Activated CD8-positive, alpha-beta memory T cell treated with anti-CD3 and anti-CD28 coated beads for 36 hours (primary cell): ENCODE results near the gene CD300A. TPM values are rescaled to one million over a fixed set of nuclear protein-coding genes. Genes with fewer than 3 reads are reported as not detected.
"Not testable (repeated sequence)": the region's sequence is repeated elsewhere in the genome, so short reads cannot be mapped to it uniquely, and the experiment has no call there.

ENCODE experiments used
- CTCF ChIA-PET: fragments of 350-600 bp; sonication (Branson Sonifier 250); formaldehyde crosslinking; loops from one replicate; lab custom pipeline; 2021; ENCODE audit warnings: antibody characterized with exemption; lab: Charles Lee
- POLR2A ChIA-PET: fragments of 350-600 bp; sonication (Branson Sonifier 250); formaldehyde crosslinking; loops from one replicate; lab custom pipeline; 2021; ENCODE audit warnings: antibody characterized with exemption; lab: Charles Lee
- total RNA-seq, 2 experiments: library from RNA; stranded (reverse); gene quantifications; one replicate each; pipeline ENCODE4 v1.2.3, GENCODE V29; 2021

The CD300A gene
- total RNA-seq, 2 experiments from 2014 or later = 4.4 to 5.1 TPM

DNA sequence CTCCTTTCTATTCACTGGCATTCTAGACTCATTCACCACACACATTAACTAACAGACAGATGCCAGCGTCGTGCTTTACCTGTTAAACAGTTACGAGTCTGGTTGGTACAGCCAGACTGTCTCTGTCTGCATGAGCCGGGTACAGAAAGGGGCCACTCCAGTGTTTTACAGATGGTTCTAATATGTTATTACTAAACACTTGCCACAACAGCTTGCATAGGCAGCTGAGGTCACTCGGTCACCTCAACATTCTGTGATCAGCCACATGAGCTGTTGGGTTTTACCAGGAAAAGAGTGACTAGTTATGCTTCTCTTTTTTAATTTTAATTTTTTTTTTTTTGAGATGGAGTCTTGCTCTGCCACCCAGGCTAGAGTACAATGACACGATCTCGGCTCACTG, 25.2 kb downstream of the CD300A start:
- ChIA-PET CTCF (interaction anchor here (0.8 to 2.6 kb wide), 5 partner anchors 34 to 123 kb away, joined by 3 to 20 read pairs (median 3); no protein-coding TSS in a partner anchor), POLR2A (no interaction called here)

DNA sequence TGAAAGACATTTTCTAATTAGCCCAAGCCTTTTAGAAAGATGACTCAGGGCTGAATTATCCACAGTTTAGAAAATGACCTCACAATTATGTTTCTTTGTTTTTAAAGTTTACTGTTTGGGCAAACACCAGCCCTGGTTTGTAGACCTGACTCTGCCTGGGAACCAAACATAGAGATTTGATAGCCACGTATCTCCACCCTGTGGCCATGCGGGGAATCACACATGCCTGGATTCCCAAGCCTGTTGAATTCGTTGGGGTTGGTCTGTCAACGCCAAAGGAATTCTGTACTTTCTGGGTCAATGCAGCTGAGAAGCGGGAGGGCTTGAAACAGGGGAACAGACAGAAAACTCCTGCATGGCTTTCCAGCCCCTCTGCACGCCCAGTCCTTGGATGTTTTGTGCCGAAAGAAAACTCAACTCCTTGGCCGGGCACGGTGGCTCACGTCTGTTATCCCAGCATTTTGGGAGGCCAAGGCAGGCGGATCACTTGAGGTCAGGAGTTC, 26.9 kb downstream of the CD300A start:
- ChIA-PET POLR2A (no interaction called here), CTCF (interaction anchor here (0.8 to 2.6 kb wide), 11 partner anchors 17 to 132 kb away, joined by 3 to 20 read pairs (median 3); partner anchors contain the start of genes BTBD17 and GPR142)

DNA sequence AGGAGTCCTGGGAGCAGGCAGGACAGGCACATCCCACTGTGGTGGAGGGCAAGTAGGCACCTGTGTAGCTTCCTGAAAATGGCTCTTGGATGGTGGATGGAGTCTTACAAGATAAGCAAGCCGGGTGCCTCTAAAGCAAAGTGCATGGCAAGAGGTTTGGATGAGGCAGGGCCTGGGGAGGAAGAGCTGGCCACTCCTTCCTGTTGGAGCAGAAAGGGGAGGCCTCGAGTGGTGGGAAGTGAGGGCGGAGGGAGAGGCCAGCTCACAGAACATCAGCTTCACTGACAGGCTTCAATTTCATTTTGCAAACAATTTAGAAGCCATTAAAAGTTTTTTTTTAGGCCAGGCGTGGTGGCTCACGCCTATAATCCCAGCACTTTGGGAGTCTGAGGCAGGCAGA, 31.0 kb downstream of the CD300A start:
- CTCF ChIA-PET = interaction anchor here (2.9 kb wide), 1 partner anchor 118 kb away, joined by 16 read pairs; no protein-coding TSS in a partner anchor
- POLR2A ChIA-PET = interaction anchor here (0.6 kb wide), 1 partner anchor 78 kb away, joined by 3 read pairs; no protein-coding TSS in a partner anchor

DNA sequence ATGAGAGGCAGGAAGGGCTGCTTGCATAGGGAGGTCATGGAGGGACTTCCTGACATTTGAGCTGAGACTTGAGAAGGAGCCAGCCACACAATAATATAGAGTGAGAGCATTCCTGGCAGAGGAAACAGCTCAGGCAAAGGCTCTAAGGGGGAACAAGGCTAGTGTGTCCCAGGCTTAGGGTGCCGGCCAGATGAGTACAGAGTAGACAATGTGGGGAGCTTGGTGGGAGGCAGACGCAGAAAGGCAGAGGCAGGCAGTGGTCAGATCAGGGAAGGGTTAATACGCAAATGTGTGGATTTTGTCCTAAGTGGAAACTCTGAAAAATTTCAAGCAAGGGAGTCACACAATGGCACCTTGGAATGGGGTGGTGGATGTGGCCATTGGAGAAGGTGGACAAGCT, 33.6 kb downstream of the CD300A start:
- POLR2A ChIA-PET = no interaction called here
- CTCF ChIA-PET = interaction anchor here (0.7 to 2.2 kb wide), 3 partner anchors 108 to 132 kb away, joined by 3 to 7 read pairs (median 3); no protein-coding TSS in a partner anchor

DNA sequence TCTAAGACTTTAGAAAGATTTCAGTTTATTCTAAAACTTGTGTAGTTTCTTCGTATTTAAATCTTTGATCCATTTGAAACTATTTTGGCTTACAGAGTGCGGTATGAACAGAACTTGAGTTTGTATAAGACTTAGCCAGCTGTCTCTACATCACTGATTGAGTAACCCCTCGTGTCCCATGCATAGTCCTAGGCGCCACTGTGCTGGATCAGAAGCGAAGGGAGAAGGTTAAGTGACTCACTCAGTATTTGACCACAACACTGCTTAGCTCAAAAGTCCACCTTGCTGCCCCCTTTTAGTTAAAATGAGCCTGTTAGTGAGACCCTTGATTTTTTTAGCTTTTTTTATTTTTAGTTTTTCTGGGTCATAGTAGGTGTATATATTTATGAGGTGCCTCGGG, 36.4 kb downstream of the CD300A start:
- CTCF ChIA-PET = interaction anchor here (1.7 kb wide), 1 partner anchor 18 kb away, joined by 4 read pairs; no protein-coding TSS in a partner anchor
- POLR2A ChIA-PET = no interaction called here

DNA sequence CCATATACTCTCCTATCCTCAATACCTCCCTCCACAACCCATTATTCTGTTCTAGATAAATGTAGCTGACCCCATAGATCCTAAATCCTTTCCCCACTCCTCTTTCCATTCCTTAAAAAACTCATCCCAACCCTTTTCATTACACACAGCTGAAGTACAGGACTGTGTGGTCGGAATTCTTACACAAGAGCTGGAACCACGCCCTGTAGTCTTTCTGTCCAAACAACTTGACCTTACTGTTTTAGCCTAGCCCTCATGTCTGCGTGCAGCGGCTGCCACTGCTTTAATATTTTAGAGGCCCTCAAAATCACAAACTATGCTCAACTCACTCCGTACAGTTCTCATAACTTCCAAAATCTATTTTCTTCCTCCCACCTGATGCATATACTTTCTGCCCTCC, 37.5 kb downstream of the CD300A start:
- POLR2A ChIA-PET, CTCF ChIA-PET: not testable (repeated sequence)

DNA sequence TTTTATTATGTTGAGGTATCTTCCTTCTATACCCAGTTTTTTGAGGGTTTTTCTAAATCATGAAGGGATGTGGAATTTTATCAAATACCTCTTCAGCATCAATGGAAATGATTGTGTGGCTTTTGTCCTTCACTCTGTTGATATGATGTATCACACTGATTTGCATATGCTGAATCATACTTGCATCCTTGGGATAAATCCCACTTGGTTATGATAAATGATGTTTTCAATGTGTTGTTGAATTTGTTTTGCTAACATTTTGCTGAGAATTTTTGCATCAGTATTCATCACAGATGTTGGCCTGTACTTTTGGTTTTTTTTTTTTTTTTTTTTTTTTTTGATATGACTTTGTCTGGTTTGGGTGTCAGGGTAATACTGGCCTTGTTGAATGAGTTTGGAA, 41.7 kb downstream of the CD300A start:
- CTCF ChIA-PET = no interaction called here
- POLR2A ChIA-PET = no interaction called here

DNA sequence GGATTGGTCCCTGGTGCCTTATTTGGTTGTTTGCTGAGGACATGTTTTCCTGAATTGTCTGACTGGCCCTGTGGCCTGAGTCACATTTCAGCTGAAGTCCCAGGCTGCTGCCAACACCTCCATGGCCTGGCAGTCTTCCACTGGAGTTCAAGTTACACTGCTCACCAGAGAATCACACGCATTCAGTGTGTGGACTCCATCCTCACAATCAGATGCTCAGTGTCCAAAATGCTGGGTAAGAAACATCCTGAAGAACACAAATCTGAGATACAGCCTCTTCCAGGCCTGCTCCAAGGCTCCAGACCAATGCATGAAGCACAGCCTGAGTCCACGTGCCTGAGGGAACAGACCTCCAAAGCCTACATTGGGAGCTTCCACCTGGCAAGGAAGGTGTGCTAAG, 45.6 kb downstream of the CD300A start:
- ChIA-PET POLR2A (no interaction called here), CTCF (interaction anchor here (1.0 to 1.2 kb wide), 2 partner anchors 18 to 54 kb away, joined by 3 to 6 read pairs; no protein-coding TSS in a partner anchor)

DNA sequence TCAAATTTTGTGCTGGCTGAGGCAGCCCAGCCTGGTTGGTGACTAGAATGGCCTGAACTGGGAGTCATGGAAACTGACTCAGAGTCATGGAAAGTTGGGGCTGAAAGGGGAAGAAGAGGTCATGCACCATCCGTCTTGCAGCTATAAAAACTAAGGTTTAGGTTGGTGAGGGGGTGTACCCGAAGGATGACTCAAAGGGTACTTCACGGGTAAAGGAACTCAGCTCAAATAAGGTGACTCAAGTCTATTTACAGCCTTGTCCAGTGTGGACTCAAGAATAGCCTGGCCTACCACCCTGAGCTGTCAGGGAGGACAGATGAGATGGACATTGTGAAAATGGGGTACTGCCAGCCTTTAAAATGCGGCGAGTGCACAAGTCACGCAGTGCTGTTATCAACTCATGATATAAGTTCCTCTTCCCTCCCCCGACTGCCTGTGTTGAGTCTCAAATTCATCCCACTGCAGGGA, 46.2 kb downstream of the CD300A start:
- CTCF ChIA-PET = interaction anchor here (1.0 to 1.2 kb wide), 2 partner anchors 18 to 55 kb away, joined by 3 to 6 read pairs; no protein-coding TSS in a partner anchor
- POLR2A ChIA-PET = no interaction called here

DNA sequence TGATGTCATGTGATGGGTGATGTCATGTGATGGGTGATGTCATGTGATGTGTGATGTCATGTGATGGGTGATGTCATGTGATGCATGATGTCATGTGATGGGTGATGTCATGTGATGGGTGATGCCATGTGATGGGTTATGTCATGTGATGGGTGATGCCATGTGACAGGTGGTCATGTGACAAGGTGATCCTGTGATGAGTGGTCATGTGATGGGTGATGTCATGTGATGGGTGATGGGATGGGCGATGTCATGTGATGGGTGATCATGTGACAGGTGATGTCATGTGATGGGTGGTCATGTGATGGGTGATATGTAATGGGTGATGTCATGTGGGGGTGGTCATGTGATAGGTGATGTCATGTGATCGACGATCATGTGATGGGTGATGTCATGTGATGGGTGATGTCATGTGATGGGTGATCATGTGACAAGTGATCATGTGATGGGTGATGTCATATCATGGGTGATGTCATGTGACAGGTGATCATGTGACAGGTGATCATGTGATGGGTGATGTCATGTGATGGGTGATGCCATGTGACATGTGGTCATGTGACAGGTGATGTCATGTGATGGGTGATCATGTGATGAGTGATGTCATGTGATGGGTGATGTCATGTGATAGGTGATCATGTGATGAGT, 47.7 kb downstream of the CD300A start:
- POLR2A ChIA-PET = no interaction called here
- CTCF ChIA-PET = no interaction called here

DNA sequence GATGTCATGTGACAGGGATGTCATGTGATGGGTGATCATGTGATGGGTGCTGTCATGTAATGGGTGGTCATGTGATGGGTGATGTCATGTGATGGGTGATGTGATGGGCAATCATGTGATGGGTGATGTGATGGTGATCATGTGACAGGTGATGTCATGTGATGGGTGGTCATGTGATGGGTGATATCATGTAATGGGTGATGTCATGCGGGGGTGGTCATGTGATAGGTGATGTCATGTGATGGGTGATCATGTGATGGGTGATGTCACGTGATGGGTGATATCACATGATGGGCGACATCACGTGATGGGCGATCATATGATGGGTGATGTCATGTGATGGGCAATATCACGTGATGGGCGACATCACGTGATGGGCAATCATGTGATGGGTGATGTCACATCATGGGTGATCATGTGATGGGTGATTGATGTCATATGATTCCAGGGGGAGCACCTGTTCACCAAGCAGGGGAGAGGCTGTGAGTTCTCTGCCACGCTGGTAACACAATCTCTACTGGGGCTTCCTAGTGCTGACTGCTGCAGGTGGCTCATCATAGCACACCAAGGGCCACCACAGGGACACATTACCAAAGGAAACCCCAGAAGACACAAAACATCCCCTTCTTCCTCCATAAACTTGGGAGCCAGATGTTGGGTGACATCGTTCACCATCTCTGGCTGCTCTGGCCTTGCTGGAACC, 48.3 kb downstream of the CD300A start:
- ChIA-PET POLR2A (no interaction called here), CTCF (no interaction called here)

DNA sequence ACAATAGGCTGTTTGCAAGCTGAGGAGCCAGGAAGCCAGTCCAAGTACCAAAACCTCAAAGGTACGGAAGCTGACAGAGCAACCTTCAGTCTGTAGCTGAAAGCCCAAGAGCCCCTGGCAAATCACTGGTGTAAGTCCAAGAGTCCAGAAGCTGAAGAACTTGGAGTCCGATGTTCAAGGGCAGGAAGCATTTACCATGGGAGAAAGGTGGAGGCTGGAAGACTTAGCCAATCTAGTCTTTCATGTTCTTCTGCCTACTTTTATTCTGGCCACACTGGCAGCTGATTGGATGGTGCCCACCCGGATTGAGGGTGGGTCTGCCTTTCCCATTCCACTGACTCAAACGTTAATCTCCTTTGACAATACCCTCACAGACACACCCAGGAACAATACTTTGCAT, 49.5 kb downstream of the CD300A start:
- CTCF ChIA-PET = interaction anchor here (0.7 kb wide), 1 partner anchor 76 kb away, joined by 3 read pairs; no protein-coding TSS in a partner anchor
- POLR2A ChIA-PET = no interaction called here

DNA sequence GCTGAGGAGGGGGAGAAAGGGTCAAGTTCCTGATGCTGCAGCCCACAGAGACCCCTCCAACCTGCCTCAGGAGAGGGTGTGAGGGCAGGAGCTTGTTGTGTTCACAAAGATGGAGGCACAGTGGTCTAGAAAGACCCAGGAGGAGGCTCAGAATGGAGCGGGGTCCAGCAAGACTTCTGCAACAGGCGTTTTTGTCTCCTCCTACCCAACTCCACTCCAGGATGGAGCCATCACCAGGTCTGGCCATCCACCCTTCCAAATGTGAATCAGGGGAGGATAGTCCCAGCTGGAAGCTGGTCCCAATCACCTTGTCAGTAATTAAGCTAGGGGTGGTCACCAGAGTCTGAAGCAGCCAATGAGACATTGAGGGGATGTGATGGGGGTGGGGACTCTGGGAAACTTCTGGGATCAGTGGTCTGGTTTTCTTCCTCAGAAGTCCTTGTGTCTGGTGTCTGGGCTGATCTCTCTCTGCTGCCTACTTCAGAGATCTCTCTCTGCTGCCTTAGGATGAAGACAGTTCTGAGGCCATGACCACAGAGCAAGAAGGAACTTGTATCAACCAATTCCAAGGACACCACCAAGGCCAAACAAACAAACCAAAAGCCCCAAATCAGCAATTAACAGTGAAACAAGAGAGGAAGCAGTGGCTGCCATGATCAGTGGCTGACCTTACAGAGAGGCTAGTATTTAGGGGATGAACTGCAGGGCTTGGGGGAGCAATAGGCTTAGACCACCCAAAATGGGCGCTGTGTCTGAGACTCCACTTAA, 50.3 kb downstream of the CD300A start:
- ChIA-PET CTCF (interaction anchor here (0.7 kb wide), 1 partner anchor 76 kb away, joined by 3 read pairs; no protein-coding TSS in a partner anchor), POLR2A (no interaction called here)

DNA sequence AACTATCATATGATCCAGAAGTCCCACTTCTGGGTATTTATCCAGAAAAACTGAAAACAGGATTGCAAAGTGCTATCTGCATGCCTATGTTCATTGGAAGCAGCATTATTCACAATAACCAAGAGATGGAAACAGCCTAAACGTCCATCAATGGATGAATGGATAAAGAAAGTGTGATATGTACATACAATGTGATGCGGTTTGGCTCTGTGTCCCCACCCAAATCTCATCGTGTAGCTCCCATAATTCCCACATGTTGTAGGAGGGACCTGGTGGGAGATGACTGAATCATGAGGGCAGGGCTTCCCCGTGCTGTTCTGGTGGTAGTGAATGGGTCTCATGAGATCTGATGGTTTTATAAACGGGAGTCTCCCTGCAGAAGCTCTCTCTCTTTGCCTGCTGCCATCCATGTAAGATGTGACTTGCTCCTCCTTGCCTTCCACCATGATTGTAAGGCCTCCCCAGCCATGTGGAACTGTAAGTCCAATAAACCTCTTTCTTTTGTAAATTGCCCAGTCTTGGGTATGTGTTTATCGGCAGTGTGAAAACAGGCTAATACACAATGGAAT, 52.1 kb downstream of the CD300A start:
- POLR2A ChIA-PET = not testable (repeated sequence)
- CTCF ChIA-PET = interaction anchor here (0.6 to 0.9 kb wide), 2 partner anchors 14 to 47 kb away, joined by 3 read pairs; no protein-coding TSS in a partner anchor

DNA sequence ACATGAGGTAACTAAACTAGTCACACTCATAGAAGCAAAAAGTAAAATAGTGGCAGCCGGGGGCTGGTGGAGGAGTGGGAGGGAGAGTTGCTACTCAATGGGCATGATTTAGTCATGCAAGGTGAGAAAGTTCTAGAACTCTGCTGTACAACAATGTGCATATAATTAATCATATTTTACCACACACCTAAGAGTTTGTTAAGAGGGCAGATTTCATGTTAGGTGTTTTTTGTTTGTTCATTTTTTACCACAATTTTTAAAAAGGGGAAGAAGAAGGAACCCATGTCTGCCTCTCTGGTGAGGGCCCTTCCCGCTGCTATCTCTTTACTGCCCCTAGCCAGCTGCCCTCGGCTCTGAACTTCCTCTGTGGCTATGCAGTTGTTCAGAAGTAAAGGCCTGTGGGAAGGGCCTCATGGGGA, 53.6 kb downstream of the CD300A start:
- CTCF ChIA-PET = no interaction called here
- POLR2A ChIA-PET = no interaction called here

DNA sequence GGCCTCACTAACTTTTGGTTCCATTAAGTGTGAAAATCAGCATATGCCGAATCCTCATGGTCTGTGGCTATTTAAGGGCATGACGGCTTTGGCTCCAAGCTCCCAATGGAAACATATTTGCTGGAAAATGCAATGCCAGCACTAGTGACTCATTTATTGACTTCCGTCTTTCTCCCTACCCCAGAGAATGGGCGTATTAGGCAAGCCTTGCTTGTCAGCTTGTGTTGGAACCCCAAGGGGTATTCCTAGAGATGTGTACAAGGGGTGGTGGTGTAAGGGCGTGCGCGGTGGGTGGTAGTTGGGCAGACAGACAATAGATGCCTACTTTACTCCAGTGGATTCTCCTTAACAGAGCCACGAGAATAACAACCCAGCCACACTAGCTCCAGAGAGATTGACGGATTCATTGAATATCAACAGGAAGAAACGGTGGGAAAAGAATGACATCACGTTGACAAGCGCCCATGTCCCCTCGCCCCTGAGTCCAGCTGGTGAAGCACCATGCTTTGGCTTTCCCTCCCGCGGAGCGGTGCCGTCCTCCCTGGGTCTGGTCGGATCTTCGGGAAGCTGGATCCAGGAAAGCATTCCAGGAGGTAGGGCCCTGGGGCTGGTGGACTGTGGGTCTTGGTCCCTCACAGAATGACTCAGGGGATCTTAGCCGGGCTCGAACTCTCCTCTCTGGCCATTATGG, 54.5 kb downstream of the CD300A start:
- POLR2A ChIA-PET = no interaction called here

DNA sequence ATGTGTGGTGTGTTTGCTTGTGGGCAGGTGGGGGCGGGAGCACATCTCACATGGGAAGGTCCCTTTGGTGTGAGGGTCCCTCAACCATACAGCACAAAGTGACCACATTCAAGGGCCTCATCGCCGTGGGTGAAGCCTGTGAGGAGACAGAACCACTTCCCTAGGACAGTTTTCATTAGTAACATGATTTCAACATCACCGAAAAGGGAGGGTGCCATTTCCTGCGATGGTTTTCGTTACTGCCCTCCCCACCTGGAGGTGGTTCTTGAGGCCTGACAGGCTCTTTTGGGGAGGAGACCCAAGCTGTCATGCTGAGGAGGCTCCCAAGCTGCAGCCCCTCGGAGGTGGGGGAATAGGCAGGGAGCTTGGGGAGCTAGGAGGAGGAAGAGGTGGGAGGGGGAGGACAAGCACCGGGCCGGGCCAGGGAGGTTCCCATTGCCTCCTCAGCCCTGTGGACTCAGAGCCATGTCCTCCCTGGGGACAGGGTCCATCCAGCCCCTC, 55.3 kb downstream of the CD300A start:
- CTCF ChIA-PET = no interaction called here
- POLR2A ChIA-PET = no interaction called here

More for the DNA sequence above, 54.5 kb downstream of the CD300A start:
- CTCF ChIA-PET = no interaction called here
